LNCAP (cell line): Measurements from ENCODE around the gene TWIST1.

ENCODE experiments used
- CTCF ChIP-seq: fragments of 450-650 bp; IDR thresholded peaks from 2 replicates; pipeline ENCODE4 v1.5.1; 2017; ENCODE audit warnings: mild to moderate bottlenecking

TWIST1 gene

GRCh38 chr7:19118636-19119371 is 1.4 kb upstream of the TWIST1 start:
- TF ChIP-seq CTCF: no peak

GRCh38 chr7:19117870-19118608 is 603 bp upstream of the TWIST1 start:
- no peak for TF ChIP-seq CTCF

- no peak for TF ChIP-seq CTCF
Observed at GRCh38 chr7:19116121-19117090, 1.0 kb downstream of the TWIST1 start.

DNA sequence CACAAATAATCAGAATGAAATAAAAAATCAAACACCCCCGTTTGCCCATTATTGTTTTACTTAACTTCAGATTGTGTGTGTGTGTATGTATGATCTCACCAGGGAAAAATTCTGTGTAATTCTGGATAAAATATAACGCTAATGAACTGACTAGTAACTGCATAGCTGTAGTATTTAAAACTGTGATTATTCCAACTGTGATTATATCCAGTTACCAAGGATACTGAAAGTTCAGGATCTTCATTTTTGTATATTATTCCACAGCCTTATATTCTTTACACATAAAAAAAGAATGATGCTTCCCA is 2.9 kb downstream of the TWIST1 start:
- no peak for TF ChIP-seq CTCF

DNA sequence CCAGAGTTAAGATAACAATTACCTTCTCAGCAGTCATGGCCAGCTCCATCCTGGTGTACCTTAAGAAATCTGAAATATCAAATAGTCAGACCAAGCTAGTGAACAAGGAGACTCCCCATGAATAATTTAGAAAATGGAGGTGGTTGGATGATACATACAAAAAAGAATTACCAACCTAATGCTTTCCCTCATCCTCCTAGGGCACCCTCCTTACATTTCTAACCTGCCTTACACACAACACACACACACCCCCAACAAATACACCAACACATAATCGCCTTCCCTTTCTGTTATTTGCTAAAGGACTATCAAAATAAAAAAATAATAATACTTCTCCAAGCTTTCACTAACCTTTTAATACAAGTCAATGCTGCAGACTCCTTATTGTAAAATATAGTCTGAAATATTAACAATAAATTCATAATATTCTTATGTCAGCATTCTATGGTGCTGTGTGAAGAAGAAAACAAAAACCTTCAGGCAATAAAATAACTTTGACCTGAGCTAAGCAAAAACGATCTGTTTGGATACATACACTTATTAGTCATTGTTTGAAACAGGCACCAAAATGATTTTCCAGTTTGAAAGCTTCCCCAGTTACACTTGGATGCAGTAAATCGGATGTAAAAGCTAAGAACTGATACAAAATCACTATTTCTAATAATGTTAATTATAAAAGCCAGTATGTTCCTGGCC is 3.4 kb downstream of the TWIST1 start:
- no peak for TF ChIP-seq CTCF

- no peak for TF ChIP-seq CTCF
Observed at GRCh38 chr7:19113002-19113350, 4.5 kb downstream of the TWIST1 start.

DNA sequence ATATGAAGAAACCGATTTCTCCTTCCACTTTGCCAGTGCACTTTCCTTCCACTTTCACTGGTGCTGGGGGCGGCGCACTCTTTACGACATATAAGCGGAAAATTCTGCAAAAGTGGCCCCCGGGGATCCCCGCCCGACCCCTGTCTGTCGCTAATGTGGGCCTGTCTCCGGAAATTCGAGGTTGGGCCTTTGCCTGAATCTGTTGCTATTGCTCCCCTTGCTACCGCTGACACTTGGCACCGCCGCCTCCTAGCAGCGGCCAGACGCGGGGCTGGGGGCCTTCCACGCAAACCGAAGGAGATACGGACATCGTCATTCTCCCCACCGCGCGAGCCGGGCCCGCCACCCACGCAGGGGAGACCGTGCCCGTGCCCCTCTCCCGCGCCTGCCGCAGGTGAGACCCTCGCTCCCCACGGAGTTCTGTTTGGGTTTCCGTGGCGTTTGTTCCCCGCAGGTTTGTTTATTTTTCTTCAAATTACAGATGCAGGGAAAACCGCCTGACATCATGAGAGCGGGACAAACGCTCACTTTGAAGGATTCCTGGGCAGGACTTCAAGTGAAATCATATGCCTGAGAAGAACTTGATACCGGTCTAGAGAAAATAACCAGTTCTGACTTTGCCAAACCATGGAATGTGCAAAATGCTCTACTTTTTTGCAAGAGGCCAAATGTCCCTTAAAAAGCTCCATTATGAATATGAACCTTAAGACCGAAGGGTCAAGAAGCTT is 5.0 kb downstream of the TWIST1 start:
- TF ChIP-seq CTCF: no peak
